ENCODE data around the gene ZNF771. TPM values are rescaled to one million over a fixed set of nuclear protein-coding genes. Genes with fewer than 3 reads are reported as not detected.

Gene ZNF771
- 7.4 TPM for polyA plus RNA-seq (2013, experiment 1 of 4)
- polyA plus RNA-seq (2013, experiment 2 of 4), result 6.9 TPM
- polyA plus RNA-seq (2013, experiment 3 of 4), result 11.5 TPM
- polyA plus RNA-seq (2013, experiment 4 of 4), result 10.3 TPM

- Histone ChIP-seq H3K9me3 (ENCODE audit: control insufficient read depth, low read length) (no peaks in the 10 kb centered on the region), H3K4me3 (ENCODE audit: insufficient read depth, low read depth, low read length) (peak within 1 kb of the TSS; percentile 63), H3K27ac (ENCODE audit: insufficient read depth, low read depth, low read length, poor library complexity, severe bottlenecking) (peak within 1 kb of the TSS; percentile 80), H3K27me3 (ENCODE audit: control insufficient read depth, insufficient read depth, low read length, poor library complexity, severe bottlenecking) (no peaks in the 10 kb centered on the region), H3K36me3 (ENCODE audit: control insufficient read depth, insufficient read depth, low read length) (peaks cover 3% of the 10 kb centered on the region), H3K4me1 (ENCODE audit: control insufficient read depth, insufficient read depth, low read length) (peaks cover 14% of the 10 kb centered on the region)
- WGBS, 2 experiments, result 1% methylated on average over 65 of the region's 65 CpGs
These were observed at the start of gene ZNF771 for GRCh38 chr16:30407102-30407803. Gene ZNF771 (plus strand): TSS chr16:30407606. CDS start chr16:30408054, 448 bp downstream.

- 93 to 94% methylated on average over 37 of the region's 37 CpGs for WGBS, 2 experiments
- Histone ChIP-seq H3K4me1 (ENCODE audit: control insufficient read depth, insufficient read depth, low read length) (no peaks in the 10 kb centered on the region), H3K27me3 (ENCODE audit: control insufficient read depth, insufficient read depth, low read length, poor library complexity, severe bottlenecking) (no peaks in the 10 kb centered on the region), H3K9me3 (ENCODE audit: control insufficient read depth, low read length) (no peaks in the 10 kb centered on the region), H3K4me3 (ENCODE audit: insufficient read depth, low read depth, low read length) (no peak overlapping the region), H3K36me3 (ENCODE audit: control insufficient read depth, insufficient read depth, low read length) (peaks cover 9% of the 10 kb centered on the region), H3K27ac (ENCODE audit: insufficient read depth, low read depth, low read length, poor library complexity, severe bottlenecking) (no peak overlapping the region)
These were observed 49.5 kb upstream of the ZNF771 start for GRCh38 chr16:30357715-30358576.

- H3K9me3 ChIP-seq (ENCODE audit: control insufficient read depth, low read length), result no peaks in the 10 kb centered on the region
- H3K36me3 ChIP-seq (ENCODE audit: control insufficient read depth, insufficient read depth, low read length), result peaks cover 3% of the 10 kb centered on the region
- H3K27ac ChIP-seq (ENCODE audit: insufficient read depth, low read depth, low read length, poor library complexity, severe bottlenecking), result no peak overlapping the region
- no peaks in the 10 kb centered on the region for H3K4me1 ChIP-seq (ENCODE audit: control insufficient read depth, insufficient read depth, low read length)
- WGBS, 2 experiments, result 92 to 95% methylated on average over 9 of the region's 9 CpGs
- no peak overlapping the region for H3K4me3 ChIP-seq (ENCODE audit: insufficient read depth, low read depth, low read length)
- no peaks in the 10 kb centered on the region for H3K27me3 ChIP-seq (ENCODE audit: control insufficient read depth, insufficient read depth, low read length, poor library complexity, severe bottlenecking)
These were observed 48.8 kb upstream of the ZNF771 start for GRCh38 chr16:30358577-30358936.

GRCh38 chr16:30358990-30359870, 48.2 kb upstream of the ZNF771 start:
- Histone ChIP-seq H3K27ac (ENCODE audit: insufficient read depth, low read depth, low read length, poor library complexity, severe bottlenecking) (no peak overlapping the region), H3K4me1 (ENCODE audit: control insufficient read depth, insufficient read depth, low read length) (no peaks in the 10 kb centered on the region), H3K4me3 (ENCODE audit: insufficient read depth, low read depth, low read length) (no peak overlapping the region), H3K36me3 (ENCODE audit: control insufficient read depth, insufficient read depth, low read length) (no peaks in the 10 kb centered on the region), H3K9me3 (ENCODE audit: control insufficient read depth, low read length) (no peaks in the 10 kb centered on the region), H3K27me3 (ENCODE audit: control insufficient read depth, insufficient read depth, low read length, poor library complexity, severe bottlenecking) (no peaks in the 10 kb centered on the region)
- 93 to 94% methylated on average over 28 of the region's 28 CpGs for whole genome bisulfite sequencing, 2 experiments

- H3K27ac ChIP-seq (ENCODE audit: insufficient read depth, low read depth, low read length, poor library complexity, severe bottlenecking), result no peak overlapping the region
- WGBS, 2 experiments, result 79% methylated on average over 6 of the region's 6 CpGs
- no peak overlapping the region for H3K4me3 ChIP-seq (ENCODE audit: insufficient read depth, low read depth, low read length)
- no peaks in the 10 kb centered on the region for H3K9me3 ChIP-seq (ENCODE audit: control insufficient read depth, low read length)
- no peaks in the 10 kb centered on the region for H3K27me3 ChIP-seq (ENCODE audit: control insufficient read depth, insufficient read depth, low read length, poor library complexity, severe bottlenecking)
- no peaks in the 10 kb centered on the region for H3K4me1 ChIP-seq (ENCODE audit: control insufficient read depth, insufficient read depth, low read length)
- H3K36me3 ChIP-seq (ENCODE audit: control insufficient read depth, insufficient read depth, low read length), result peaks cover 2% of the 10 kb centered on the region
These were observed 47.6 kb upstream of the ZNF771 start for GRCh38 chr16:30359871-30360170.

- Histone ChIP-seq H3K36me3 (ENCODE audit: control insufficient read depth, insufficient read depth, low read length) (peaks cover 3% of the 10 kb centered on the region), H3K4me1 (ENCODE audit: control insufficient read depth, insufficient read depth, low read length) (no peaks in the 10 kb centered on the region), H3K4me3 (ENCODE audit: insufficient read depth, low read depth, low read length) (no peak overlapping the region), H3K27me3 (ENCODE audit: control insufficient read depth, insufficient read depth, low read length, poor library complexity, severe bottlenecking) (no peaks in the 10 kb centered on the region), H3K9me3 (ENCODE audit: control insufficient read depth, low read length) (no peaks in the 10 kb centered on the region), H3K27ac (ENCODE audit: insufficient read depth, low read depth, low read length, poor library complexity, severe bottlenecking) (no peak overlapping the region)
- 95 to 96% methylated on average over 7 of the region's 7 CpGs for WGBS, 2 experiments
These were observed 46.2 kb upstream of the ZNF771 start for GRCh38 chr16:30361180-30361579.

- peaks cover 14% of the 10 kb centered on the region for H3K4me1 ChIP-seq (ENCODE audit: control insufficient read depth, insufficient read depth, low read length)
- WGBS, 2 experiments, result 95 to 96% methylated on average over 10 of the region's 10 CpGs
- H3K27me3 ChIP-seq (ENCODE audit: control insufficient read depth, insufficient read depth, low read length, poor library complexity, severe bottlenecking), result no peaks in the 10 kb centered on the region
These were observed 42.2 kb upstream of the ZNF771 start for GRCh38 chr16:30365200-30365599.

GRCh38 chr16:30366511-30366910, 40.9 kb upstream of the ZNF771 start:
- peaks cover 18% of the 10 kb centered on the region for H3K4me1 ChIP-seq (ENCODE audit: control insufficient read depth, insufficient read depth, low read length)
- 91 to 93% methylated on average over 4 of the region's 4 CpGs for WGBS, 2 experiments
- H3K9me3 ChIP-seq (ENCODE audit: control insufficient read depth, low read length), result no peaks in the 10 kb centered on the region
- H3K27ac ChIP-seq (ENCODE audit: insufficient read depth, low read depth, low read length, poor library complexity, severe bottlenecking), result no peak overlapping the region
- H3K27me3 ChIP-seq (ENCODE audit: control insufficient read depth, insufficient read depth, low read length, poor library complexity, severe bottlenecking), result no peaks in the 10 kb centered on the region
- peaks cover 3% of the 10 kb centered on the region for H3K36me3 ChIP-seq (ENCODE audit: control insufficient read depth, insufficient read depth, low read length)
- no peak overlapping the region for H3K4me3 ChIP-seq (ENCODE audit: insufficient read depth, low read depth, low read length)

More at GRCh38 chr16:30365200-30365599, 42.2 kb upstream of the ZNF771 start:
- Histone ChIP-seq H3K36me3 (ENCODE audit: control insufficient read depth, insufficient read depth, low read length) (peaks cover 3% of the 10 kb centered on the region), H3K27ac (ENCODE audit: insufficient read depth, low read depth, low read length, poor library complexity, severe bottlenecking) (no peak overlapping the region), H3K4me3 (ENCODE audit: insufficient read depth, low read depth, low read length) (no peak overlapping the region), H3K9me3 (ENCODE audit: control insufficient read depth, low read length) (no peaks in the 10 kb centered on the region)

- Histone ChIP-seq H3K4me1 (ENCODE audit: control insufficient read depth, insufficient read depth, low read length) (peaks cover 20% of the 10 kb centered on the region), H3K27me3 (ENCODE audit: control insufficient read depth, insufficient read depth, low read length, poor library complexity, severe bottlenecking) (no peaks in the 10 kb centered on the region), H3K27ac (ENCODE audit: insufficient read depth, low read depth, low read length, poor library complexity, severe bottlenecking) (no peak overlapping the region), H3K36me3 (ENCODE audit: control insufficient read depth, insufficient read depth, low read length) (peaks cover 3% of the 10 kb centered on the region), H3K4me3 (ENCODE audit: insufficient read depth, low read depth, low read length) (no peak overlapping the region), H3K9me3 (ENCODE audit: control insufficient read depth, low read length) (no peaks in the 10 kb centered on the region)
- 91 to 94% methylated on average over 10 of the region's 10 CpGs for WGBS, 2 experiments
These were observed 39.9 kb upstream of the ZNF771 start for GRCh38 chr16:30367349-30368009.

Measured in ectodermal cell (in vitro differentiated cells).